ENCODE measurements around the gene SMIM8.
"Not testable (repeated sequence)": the region's sequence is repeated elsewhere in the genome, so short reads cannot be mapped to it uniquely, and the experiment has no call there.

SMIM8 gene, protein sequence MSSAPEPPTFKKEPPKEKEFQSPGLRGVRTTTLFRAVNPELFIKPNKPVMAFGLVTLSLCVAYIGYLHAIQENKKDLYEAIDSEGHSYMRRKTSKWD

DNA sequence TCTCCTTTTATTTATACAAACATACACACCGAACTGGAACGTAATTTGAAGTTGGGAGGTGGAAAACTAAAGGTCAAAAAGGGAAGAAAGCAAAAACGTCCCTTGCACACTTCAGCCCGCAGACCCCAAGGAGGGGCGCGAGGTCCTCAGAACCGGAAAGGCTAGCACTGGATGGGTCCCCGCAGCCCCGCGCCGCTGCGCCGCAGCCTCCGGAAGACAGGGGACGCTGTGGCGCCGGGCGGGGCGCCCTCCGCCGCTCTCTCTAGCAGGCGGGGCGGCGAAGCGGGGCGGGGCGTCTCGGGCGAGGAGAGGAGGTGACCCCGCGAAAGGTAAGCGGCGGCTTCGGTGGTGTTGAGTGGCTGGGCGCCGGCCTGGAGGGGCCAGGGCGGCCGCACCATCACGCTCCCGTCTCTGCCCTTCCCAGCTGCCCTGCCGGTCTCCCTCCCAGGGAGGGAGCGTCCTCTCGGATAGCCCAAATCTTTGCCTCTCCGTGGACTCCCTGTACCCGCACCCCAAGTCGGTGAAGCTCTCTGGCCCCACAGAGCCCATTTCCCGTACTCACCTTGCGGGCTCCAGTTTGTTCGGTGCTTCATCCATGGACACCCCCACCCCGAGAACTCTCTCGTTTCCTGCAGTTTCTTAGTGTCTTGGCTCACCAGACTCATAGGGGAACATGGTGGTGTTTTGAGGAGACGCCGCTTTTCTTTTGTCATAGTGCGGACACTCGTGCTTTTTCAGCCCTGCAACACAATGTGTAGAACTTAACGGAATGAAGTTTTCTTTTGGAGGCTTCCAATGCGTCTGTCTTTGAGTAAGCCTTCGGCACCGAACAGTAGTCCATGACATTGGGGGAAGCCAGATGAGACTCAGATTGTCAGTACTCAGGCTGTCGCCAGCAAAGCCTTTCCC lies at the start of gene SMIM8:
TSS of gene SMIM8 (plus strand) at position 285 of the 909 bp plus-strand sequence. CDS start 14,444 bp downstream, outside the sequence.
- DNase-seq = peak; percentile 48 to 93 (median 84)
- intact Hi-C loops (cut with DNase I) = loop anchor here (5.0 kb wide), 1 partner anchor 150 kb away; the partner anchor contains the start of gene SLC35A1

DNA sequence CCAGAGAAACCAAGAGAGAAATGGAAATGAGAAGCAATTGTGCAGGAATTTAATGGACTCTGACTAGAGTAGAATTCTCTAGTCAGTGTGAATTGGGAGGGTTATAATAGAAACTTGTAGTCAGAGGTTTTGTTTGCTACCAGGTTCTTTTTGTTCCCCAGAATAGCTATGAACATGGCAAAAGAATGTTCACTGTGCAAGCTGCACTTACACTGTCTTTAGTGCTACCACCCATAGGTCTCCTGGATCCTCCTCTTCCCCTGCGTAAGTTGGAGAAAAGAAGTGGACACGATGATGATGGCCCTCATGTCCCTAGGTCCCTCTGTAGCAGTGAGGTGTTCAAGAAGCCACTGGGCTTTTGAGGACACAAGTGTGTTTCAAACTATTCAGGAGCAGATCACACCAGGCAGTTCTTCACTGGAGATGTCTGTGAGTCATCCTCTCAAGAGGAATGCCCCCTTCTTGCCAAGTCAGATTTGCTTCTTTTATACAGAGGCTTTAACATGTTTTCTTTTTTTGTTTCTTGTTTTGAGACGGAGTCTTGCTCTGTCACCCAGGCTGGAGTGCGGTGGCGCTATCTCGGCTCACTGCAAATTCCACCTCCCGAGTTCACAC lies 47.6 kb upstream of the SMIM8 start:
- DNase-seq = no peak
- intact Hi-C loops (cut with DNase I) = no loop called here

DNA sequence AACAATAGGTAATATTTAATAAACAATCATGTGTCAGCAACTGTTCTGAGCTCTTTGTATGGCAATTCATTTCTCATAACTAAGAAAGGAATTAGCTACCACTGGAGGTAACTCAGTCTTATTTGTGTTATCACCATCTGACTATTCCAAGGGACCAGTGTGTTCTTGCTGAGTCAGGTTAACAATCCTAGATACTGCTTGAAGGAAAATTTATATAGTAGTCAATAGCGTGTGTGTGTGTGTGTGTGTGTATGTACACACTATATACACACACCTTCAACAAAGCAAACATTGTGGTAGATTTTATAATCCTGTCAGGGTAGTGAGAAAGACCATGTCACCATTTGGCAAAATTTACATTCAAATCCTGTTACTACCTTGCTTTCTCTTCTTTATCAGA lies 45.8 kb upstream of the SMIM8 start:
- intact Hi-C loops (cut with DNase I) = no loop called here
- DNase-seq = no peak

DNA sequence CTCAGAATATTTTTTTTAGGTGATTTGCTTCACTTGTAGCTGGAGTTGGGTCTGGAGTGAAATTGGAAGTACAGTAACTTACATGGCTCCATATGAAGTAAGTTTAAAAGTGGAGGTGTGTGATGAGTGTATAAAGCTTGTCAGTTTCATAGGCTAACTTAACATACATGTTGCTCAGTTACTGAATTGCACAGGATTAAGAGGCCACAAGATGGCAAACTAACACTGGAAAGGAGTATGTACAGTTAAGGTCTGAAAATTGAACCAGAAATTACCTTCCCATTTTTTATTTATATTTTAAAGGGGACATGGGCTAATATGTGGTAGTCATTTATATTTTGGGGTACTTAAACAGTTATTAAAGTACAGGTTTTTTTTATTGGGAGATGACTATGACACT lies 45.3 kb upstream of the SMIM8 start:
- intact Hi-C loops (cut with DNase I) = no loop called here
- no peak for DNase-seq

DNA sequence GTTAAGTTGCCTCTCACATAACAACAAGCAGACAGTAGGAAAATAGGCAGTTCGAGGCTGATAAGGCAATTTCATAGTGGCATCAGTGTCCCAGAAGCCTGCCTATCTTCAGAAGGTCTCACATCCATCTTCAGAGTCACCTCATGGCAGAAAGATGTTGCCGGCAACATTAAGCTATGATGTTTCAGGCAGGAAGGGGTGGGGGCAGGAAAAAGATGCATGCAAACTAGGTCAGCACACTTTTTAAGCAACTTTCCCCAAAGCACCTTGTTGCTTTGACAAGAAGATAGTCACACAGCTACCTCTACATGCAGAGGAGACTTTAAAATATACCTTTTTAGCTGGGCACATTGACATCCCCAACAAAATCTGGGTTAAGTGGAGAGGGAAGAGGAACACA lies 43.2 kb upstream of the SMIM8 start:
- intact Hi-C loops (cut with DNase I) = no loop called here
- DNase-seq = no peak

DNA sequence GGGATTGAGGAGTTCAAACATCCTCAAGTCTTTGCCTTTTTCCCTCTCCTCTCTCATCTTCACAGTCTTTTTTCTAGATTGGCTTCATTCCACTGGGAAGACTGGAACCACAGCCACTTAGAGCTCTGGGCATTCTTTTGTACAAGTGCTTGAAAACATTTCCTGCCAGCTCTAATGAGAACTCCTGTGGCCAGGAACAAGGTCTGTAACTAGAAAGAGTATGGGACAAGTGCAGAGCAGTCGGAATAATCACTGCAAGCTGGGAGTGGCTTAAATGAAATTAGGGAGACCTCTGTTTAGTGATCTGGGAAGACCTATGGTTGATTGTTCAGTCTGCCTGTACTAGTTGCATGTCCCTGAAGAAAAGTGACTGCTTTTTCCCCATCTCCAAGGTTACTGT lies 41.0 kb upstream of the SMIM8 start:
- intact Hi-C loops (cut with DNase I) = no loop called here
- no peak for DNase-seq

DNA sequence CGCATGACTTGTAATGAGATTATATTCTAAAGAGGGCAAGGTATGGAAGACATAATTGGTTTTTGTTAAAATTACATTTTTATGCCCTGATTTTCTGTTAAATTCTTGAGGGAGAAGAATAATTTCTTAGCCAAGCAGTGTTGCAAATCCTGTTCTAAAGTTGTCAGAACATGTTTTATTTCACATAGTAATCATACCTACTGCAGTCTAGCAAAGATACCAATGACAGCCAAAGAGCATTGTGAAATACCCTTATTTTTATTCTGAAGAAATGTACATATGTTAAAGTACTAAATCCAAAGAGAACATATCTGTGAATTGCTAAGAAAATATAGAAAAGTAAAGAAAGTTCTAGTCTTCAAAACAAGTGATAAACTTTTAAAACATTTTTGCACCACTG lies 39.6 kb upstream of the SMIM8 start:
- DNase-seq = no peak
- intact Hi-C loops (cut with DNase I) = no loop called here

DNA sequence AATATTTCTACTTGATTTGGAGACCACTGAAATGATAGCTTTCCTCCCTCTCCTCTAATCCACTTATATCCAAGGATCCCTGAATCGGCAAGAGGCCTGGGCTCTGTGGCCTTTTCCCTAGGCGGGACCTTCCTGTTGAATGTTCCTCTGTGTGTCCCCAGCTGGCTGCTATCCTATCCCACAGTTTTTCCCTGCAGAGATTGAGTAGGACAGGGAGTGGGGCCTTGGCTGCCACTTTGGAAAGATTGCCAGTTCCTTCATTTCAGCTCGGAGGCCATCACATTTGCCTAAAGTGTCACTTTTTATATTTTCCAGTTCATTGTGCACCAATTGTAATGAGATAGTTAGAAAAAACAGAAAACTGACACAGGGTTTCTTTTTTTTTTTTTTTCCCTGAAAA lies 38.9 kb upstream of the SMIM8 start:
- intact Hi-C loops (cut with DNase I) = no loop called here
- no peak for DNase-seq

DNA sequence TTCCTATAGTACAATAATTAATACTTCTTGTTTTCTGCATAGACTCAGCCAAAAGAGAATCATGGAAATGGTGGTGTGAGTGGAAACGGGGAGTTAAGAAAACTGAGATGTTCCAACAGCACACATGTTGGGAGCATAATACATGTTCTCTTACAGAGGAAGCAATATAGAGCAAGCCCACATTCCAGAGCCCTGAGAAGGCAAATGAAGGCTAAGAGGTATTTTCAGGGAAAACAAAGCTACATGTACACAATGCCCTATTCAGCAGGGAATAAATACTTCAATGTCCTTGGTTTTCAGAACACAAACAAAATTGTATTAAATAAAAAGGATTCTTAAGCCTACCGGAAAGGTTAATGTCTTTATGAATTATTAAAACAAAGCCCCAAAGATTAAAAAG lies 35.1 kb upstream of the SMIM8 start:
- intact Hi-C loops (cut with DNase I) = no loop called here
- DNase-seq = no peak

DNA sequence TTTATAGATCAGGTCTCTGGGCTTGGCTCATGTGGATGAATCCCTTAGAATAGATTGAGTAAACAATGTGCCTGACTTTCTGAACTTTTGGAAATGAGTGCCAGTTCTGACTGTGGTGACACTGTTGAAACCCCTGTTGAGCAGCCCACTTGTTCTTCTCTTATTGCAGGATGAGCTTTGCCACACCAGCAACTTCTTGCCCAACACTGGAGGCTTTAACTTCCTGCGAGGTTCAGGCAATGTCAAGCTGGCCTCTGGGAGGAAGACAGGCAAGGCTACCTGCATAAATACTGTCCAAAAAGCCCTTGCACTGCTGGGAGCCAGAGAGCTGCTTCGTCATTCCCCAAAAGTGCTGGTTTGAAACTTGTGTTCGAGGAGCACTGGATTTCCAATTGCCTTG lies 32.8 kb upstream of the SMIM8 start:
- no peak for DNase-seq

DNA sequence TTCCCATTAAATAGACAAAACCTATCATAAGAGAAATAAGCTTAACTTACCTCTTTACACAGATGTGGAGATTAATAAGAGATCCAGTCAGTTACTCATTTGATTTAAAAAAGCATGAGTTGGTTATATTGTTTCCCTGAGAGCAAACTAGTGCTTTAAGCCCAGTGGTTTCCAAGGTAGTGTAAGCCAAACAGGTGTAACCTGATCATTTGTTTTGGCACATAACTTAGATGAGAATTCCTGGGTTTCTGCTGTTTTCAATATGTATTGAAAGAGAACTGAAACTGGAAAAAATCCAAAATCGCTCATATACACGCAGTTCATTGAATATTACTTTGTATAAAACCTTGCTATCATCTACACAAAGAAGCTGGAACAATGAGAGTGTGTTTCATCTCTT lies 30.5 kb upstream of the SMIM8 start:
- intact Hi-C loops (cut with DNase I) = no loop called here
- no peak for DNase-seq

More for the DNA sequence above, 32.8 kb upstream of the SMIM8 start:
- intact Hi-C loops (cut with DNase I) = no loop called here

DNA sequence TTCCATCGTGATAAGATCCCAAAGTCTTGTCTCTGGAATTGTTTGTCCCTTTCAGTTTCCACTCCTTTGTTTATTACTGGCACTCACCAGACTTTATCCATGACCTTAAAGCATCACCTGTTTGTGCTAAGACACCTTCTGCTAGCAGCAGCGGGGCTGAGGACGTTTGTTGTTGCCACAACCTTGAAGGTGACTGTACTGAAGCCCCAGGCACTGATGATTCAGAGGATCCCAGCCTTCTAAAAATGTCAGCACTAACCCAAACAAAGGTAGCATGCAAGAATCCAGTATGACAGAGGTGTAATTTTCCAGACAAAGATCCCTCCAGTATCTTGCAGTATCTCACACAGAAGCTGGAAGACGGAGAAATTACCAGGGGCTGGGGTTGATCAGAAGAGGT lies 28.9 kb upstream of the SMIM8 start:
- DNase-seq = no peak
- intact Hi-C loops (cut with DNase I) = no loop called here

DNA sequence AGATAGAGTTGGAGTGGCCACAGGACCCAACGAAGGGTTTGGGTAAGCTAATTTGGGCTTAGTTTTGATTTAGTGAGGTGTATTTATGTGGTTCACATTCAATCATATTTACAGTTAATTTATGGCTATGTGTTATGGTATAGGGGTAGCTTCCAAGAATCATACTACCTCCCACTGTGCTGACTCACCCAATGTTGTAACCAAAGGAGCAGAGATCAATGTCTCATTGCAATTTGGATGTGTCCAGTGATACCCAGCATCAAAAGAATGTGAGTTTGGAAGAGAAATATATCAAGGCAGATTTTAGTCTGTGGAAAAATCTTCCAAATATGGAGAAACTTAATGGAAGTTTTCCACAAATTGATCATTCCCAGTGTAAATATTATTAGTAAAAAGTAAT lies 25.3 kb upstream of the SMIM8 start:
- intact Hi-C loops (cut with DNase I) = no loop called here
- no peak for DNase-seq

DNA sequence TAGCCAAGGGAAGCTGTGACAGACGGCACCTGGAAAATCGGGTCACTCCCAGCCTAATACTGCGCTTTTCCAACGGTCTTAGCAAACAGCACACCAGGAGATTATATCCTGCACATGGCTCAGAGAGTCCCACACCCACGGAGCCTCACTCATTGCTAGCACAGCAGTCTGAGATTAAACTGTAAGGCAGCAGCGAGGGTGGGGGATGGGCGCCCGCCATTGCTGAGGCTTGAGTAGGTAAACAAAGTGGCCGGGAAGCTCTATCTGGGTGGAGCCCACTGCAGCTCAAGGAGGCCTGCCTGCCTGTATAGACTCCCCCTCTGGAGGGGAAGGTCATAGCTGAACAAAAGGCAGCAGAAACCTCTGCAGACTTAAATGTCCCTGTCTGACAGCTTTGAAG lies 21.1 kb upstream of the SMIM8 start:
- DNase-seq; intact Hi-C loops (cut with DNase I): not testable (repeated sequence)

DNA sequence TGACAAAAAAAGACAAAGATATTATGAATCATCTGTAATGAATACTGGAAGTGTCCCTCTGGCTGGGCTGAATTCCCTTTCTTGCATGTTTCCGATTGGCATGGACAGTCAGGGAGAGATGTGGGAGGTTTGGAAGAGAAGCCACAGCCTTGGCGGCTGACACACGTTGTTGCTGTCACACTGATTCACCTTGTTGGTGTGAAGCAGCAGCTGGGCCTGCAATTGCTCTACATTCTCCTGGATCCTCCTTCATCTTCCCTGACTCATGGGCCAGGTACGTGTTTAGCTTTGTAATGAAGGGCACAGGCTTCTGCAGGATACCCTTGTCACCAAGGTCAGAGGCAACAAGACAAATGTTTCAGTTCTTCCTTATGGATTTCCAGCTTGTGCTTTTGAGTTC lies 13.4 kb upstream of the SMIM8 start:
- no peak for DNase-seq
- intact Hi-C loops (cut with DNase I) = no loop called here

DNA sequence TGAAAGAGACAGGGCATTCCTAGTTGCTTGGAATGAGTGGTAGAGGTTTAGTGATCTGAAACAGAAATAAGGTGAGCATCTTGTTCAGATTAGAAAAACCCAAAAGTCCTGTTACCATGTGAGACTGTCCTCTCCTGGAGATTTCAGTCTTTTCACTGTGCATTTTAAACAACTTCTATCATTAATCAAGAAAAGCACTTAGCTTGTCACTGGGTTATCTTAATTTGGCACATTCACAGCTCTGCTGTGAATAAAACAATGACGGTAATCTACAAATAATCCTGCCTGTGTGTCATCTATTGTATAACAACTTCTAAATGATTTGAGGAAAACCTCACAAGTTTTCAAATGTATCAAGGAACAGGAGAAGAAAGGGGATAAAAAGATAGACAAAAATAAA lies 9.5 kb upstream of the SMIM8 start:
- intact Hi-C loops (cut with DNase I) = no loop called here
- DNase-seq = no peak

DNA sequence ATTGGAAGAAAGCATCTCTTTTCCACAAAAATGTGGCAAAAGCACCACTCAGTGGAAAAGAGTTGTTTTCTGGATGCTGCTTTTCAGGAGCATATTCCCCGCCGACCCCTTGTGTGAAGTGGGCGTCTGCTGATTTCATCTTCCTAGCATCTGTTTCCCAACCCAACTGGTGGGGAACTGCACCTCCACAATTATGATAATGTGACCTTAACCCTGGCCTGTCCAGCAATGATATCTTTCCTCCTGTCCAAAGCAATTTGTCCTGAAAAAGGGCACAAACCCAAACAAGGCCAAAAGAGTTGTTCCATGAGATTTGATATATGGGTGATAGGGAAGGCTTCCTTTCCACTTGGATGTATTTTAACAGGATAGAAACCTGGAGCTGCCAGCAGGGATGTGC lies 7.3 kb upstream of the SMIM8 start:
- intact Hi-C loops (cut with DNase I) = no loop called here
- no peak for DNase-seq

DNA sequence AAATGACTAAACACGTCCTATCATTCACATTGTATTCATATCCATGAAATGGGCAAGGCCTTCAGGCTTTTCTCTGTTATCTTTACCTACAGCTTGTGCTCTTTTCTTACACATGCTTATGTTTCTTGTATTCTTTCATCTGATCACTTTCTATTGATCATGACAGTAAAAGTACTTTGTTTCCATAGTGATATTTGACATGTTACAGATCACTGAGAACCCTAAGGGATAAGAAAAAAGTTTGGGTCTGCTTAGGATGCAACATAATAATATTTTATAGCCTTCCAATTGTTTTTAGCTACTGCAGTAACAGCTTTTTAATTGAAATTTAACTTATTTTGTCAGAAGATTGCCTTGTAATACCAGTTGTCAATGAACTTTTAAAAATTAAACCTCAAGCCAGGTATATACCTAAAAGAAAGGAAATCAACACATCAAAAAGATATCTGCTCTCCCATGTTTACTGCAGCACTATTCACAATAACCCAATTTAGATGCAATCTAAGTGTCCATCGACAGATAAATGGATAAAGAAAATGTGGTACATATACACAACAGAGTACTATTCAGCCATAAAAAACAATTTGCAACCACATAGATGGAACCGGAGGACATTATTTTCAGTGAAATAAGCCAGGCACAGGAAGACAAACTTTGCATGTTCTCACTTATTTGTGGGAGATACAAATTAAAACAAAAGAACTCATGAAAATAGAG lies 3.0 kb upstream of the SMIM8 start:
- DNase-seq = no peak
- intact Hi-C loops (cut with DNase I) = no loop called here

DNA sequence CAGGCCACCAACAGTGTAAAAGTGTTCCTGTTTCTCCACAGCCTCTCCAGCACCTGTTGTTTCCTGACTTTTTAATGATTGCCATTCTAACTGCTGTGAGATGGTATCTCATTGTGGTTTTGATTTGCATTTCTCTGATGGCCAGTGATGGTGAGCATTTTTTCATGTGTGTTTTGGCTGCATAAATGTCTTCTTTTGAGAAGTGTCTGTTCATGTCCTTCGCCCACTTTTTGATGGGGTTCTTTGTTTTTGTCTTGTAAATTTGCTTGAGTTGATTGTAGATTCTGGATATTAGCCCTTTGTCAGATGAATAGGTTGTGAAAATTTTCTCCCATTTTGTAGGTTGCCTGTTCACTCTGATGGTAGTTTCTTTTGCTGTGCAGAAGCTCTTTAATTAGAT lies 1.5 kb downstream of the SMIM8 start:
- DNase-seq = not testable (repeated sequence)
- intact Hi-C loops (cut with DNase I) = loop anchor here (5.0 kb wide), 1 partner anchor 148 kb away; the partner anchor contains the start of gene SLC35A1

DNA sequence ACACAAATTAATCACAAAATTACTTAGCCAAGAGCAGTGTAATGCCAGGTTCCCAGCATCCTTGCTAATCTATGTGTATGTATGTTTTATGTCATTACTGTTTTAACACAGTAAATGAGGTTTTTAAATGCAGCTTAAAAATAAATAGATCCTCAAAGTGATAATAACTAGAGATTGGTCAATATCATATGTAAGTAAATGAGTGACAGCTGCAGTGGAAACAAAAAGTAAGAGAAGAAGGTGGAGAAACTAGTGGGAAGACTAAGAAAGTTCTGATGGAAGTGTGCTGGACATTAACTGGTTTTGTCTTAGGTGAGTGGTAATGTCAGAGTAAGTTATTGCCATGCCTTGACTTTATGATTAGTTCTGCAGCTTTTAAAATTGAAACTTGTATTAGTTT lies 8.6 kb downstream of the SMIM8 start:
- no peak for DNase-seq
- intact Hi-C loops (cut with DNase I) = no loop called here

Data from head of caudate nucleus (tissue), 42 donors.